CD4-positive, alpha-beta T cell treated with Interleukin-15 for 4 hours (primary cell): Measurements from ENCODE around the gene SLIT2.

Source experiments
- DNase-seq: peaks from one replicate; pipeline ENCODE4 v3.0.0-alpha.2; 2020; ENCODE audit warnings: low spot score

Gene SLIT2

DNA sequence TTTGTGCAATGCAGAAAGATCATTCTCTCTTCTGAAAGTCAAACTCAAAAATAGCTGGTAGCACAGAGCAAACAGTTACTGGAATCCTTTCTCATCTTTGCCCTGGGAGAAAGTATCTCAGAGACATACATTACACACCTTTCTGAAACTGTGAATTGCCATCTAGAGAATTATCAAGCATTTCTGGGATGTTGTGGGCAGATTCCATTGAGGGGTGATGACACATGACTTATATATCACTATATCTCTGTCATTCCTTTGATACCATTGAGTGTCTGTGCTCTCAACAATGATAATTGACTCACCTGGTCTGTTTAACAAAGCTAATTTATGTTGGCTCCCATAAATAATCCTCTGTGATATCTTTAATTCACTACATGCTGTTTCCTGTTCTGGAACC, 13.0 kb downstream of the SLIT2 start:
- no peak for DNase-seq

DNA sequence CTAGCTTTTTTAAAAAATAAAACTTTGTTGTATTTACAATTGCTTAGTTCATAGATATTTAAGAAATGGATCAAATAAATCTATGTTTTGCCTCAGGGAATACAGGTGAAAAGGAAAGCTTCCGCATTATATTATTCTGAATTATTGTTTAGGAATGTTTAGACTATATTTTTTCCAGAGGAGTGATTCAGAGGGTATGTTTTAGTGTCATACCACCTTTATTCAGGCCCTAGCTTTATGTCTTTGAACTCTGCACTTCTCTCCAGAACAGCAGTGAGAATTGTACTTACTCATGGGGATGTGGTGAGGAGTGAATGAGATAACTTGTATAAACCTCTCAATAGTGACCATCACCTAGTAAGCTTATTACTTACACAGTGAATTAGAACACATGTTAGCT, 14.0 kb downstream of the SLIT2 start:
- no peak for DNase-seq

DNA sequence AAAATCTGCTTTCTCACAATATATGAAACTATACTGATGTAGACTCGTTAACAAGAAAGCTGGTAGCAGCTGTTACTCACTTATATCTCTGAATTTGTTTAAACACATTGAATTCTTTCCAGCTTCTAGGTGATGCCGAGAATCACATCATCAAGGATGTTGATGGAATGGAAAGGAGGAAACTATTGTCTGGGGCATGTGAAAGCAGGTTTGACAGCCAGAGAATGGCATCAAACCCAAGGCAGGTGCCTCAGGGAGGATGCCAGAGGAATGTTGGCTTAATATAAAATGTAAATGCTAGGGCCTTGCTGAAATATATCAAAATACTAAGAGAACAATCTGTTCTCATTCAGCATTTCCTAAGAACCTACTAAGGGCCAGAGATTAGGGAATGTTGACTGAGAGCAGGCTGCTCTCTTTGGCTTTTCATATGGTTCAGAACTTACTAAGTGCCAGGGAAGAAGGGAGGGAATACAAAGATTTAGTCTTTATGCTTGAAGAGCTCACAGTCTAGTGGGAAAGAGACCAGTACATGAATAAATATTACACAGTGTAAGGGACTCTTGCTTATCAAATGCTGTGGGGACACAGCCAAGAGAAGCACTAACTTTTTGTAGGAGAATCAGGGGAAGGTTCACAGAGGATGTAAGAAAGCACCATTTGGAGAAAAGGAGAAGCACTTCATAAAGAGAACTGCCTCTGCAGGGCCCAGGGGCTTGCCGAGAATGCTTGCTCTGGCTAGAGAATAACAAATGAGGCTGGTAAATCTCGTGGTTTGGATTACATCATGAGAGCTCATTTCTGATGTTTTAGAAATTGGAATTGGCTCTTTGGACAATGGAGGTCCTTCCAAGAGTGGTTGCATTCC, 14.7 kb downstream of the SLIT2 start:
- DNase-seq: no peak

DNA sequence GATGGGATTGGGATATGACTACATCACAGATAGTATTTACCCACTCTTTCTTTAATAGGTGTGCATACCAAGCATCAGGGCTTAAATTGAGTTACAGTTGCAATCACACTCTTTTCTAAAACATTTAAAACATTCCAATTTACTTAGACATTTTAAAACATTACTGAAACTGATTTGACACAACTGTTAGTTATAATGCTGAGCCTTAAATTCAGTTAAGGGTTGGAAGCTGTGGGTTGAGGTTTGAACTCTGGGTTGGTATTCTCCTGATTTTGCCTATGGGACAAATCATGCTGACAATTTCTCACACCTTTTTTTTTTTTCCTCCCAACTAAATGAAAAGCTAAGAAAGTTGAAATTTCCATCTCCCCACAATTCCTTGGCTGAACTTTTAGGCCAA, 16.3 kb downstream of the SLIT2 start:
- DNase-seq: no peak

DNA sequence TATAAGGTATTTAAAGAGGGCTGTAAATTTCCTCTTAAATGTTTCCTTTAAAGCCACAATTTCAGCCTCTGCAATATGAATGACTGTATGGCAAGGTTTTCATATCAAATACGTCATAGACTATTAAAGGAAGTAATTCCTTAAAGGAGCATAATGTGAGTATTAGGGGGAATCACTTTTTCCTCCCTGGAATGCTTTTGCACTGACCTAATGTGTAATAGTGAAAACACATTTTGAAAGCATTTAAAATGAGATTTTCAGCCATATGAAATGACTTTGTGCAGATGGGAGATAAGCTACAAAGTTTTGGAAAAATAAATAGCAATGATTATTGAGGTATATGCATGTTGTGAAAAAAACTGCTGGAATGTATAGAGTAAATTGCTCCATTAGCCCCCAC, 17.6 kb downstream of the SLIT2 start:
- no peak for DNase-seq

DNA sequence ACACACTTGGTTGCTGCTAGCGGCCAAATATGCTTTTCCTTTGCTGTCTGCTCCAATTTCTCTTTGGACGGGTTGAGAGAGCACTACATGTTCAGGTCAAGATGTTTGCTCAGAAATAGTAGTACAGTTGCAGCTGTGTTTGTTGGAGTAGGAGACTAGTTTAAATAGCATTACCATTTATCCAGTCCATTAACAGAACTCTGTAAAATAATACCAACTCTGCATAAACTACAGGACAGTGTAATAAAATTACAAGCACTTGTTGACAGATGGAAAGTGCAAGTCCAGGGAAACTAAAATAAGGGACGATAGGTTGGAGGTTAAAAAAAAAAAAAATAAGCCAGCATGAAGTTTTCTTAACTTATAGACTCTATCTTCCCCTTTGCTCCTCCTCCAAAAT, 20.2 kb downstream of the SLIT2 start:
- no peak for DNase-seq

DNA sequence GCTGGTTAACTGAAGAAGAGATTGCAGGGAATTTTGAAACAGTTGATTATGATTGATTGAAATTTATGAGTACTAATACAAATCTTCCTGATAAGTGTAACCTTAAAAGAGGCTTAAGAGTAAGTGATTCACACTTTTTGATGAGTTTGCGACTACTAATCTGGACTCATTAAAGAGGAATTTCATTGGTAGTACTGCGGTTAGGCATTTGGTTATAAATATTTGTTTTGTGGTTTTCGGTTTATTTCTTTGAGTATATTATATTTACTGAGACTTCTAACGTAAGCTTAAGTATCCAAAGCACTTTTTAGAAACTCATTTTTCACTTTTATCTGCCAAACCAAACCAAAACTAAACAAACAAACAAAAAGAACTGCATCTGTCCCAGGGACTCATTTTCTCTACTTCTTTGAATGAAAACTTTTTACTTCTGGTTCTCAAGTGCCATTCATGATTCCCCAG, 20.7 kb downstream of the SLIT2 start:
- DNase-seq: no peak

DNA sequence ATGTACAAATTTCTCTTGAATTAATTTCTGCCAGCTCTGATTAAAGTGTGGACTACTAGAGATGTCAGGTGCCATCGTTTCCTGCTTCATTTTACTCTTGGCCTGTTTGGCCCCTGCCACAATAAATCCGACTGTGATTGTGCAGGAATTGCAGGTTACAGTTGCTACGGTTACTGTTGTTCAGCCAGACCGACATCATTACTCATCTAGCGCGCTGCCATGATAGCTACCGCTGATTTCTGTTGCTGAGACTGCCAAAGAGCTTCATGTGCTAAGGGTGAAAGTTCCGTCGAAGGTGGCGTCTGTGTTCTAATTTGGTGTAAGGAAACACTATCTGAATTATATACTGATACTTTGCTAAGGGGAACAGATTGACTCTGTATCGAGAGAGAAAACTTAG, 22.1 kb downstream of the SLIT2 start:
- DNase-seq: no peak

DNA sequence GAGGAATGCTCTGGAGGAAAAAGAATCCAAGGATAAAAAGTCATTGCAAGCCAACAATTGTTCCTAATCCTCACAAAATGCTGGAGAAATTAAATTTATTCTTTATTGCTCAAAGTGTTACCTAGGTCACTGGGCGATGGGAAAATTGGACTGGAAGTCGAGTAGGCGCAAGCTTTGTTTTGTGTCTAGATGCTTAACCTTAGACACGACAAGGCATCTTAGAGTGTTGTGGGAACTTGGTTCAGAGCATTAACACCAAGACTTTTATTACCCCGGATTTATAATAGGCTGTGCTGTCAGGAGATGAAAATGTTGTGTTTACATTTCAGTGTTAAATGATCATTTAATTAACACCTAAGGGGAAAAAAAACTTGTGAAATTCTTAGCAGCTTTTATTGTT, 25.1 kb downstream of the SLIT2 start:
- DNase-seq: no peak

DNA sequence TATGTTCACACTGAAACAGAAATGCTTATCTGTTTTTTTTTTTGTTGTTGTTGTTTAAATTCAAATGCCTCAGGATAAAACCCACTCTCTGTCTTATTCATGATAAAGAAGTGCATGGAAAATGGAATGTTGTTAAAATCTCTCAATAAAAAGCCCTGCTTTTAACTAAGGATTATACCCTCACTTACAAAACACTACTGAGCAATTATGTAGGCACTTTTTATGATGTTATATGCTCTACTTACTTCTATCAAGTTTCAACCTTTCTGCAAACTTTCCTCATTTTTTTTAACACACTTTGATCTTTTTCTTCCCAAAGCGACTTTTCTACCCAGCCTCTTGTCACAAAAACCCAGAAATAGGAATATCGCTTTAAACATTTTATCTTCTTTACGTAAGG, 26.5 kb downstream of the SLIT2 start:
- DNase-seq: no peak

DNA sequence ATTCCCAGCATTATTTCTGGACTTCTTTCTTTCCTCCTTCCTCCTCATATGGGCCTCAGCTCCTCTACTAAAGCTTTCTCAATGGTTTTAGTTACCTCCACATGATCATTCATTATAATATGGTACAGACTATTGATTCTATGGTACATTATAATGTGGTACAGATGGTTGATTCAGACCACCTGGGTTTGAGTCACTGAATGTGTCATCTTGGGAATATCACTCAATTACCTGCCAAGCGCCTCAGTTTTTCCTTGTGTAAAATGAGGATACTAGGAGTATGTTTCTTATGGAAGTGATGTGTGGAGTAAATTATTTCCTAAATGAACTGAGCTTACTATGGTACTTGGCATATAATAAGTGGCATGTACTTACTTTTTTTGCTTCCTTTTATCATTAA, 27.7 kb downstream of the SLIT2 start:
- no peak for DNase-seq

DNA sequence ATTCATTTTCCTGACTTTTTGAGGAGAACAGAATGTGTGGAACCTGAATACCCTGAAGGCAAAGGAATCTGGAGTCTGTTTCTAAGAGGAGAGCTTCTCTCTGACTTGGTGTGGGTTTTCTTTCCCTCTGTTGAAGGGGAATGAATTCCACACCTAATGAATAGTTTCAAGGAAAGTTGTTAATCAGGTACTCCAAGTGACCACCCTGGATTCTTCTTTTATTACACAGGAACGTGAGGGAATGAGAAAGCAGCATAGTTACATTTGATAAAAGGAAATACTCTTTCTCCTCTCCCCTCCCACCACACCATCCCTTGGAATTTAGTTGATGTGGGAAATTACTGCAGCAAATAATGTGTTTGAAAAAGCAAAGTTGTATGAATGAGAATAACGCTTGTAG, 29.7 kb downstream of the SLIT2 start:
- DNase-seq: no peak

DNA sequence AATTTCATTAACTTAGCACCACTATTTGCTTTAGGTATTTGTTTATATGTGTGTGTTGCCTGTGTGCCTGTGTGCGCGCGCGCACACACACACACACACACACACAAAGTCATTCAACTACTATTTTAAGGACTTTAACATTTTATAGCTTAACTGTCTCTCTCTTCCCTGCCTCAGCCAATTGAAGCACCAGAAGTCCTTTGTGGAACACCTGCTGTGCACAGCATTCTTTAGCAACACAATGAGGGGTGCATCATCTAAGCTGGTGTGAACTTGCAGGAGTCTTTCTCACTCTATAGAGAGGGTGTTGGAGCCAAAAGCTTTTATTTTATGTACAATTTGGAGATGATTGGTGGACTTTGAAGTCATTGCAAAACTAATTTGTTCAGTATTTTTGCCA, 31.3 kb downstream of the SLIT2 start:
- DNase-seq: no peak

DNA sequence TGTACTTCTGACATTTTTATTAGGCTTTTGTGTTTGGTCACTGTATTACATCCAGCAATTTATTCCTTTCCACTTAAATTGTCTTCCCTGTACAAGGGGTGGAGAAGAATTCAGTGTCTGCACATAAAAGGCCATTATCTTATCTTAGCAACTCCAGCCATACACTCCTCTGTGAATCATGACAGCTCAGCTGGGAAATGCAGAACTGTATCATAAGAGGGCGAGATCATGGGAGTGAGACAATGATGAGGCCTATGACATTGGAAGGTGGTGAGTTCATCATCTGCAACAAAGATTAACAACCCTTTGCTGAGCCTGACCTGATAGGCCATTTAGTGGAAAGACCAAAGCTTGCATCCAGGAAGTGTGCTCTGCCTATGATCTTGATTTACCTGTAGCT, 33.3 kb downstream of the SLIT2 start:
- no peak for DNase-seq

DNA sequence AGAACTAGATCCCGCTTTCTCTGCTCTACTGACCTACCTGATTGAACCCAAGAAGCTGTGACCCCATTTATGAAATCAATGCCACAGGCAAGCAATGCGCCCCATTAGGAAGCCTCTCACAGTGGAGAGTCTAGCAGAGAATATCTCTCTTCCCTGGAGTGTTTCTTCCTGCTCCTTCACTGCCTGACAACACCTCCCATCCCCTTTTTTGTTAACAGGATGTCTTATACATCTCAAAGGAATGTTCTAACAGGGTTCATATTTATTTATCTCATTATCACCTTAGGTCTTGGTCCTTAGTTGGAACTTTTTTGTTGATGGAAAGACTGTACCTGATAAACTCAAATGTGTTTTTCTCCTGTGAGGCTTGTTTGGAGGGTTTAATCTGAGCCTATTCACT, 35.5 kb downstream of the SLIT2 start:
- no peak for DNase-seq

DNA sequence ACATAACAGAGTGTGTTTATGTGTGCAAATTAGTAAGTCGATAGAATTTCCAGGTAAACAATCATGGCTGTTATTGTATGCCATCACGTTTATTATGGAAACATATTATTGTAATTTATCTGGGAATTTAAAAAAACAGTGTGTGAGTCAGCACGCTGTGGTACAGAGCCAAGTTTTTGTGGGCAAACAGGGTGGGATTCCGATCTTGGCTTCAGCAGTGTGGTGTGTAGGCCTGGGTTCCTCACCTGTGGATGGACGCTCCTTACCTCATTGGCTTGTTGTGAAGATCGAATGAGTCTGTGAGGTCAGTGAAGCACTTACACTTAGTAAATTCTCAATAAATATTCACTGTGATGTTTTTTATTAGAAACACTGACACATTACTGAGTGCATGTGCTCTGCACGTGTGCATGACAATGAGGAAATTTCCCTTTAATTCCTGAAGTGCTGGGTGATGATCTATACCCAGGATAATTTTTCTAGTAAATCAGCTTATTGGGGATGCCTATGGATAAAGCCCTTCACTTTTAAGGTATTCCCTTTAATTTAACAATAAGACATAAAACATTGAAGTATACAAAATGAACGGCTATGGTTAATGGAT, 36.4 kb downstream of the SLIT2 start:
- no peak for DNase-seq

DNA sequence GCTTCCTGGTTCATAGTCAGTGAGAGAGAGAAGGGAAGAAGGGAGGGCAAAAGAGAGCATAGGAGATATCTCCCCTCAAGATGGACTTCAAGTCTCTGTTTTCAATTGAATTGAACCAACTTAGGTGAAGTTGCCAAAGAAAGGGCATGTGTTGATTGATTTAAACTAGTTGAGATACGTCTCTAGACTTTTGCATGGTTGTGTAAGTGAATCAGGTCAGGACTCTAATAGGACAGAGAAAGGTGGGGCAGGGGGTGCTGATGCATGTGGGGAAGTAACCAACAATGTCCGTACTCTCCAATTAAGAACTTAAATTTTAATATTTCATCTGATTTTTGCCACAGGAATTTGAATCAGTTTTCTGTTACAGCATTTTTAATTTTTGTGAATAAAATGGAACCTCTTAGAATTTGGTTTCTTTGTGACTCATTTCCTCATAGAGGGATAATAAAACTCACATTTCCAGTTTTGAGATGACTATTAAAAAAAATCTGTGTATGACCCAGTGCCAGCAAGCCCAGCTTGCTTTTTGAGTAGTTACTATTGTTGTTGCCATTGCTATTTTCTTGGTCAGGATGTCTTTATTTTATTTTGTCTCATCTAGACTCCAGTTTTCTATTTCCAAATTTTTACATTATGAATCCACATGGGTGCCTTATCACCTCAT, 37.3 kb downstream of the SLIT2 start:
- DNase-seq: no peak

DNA sequence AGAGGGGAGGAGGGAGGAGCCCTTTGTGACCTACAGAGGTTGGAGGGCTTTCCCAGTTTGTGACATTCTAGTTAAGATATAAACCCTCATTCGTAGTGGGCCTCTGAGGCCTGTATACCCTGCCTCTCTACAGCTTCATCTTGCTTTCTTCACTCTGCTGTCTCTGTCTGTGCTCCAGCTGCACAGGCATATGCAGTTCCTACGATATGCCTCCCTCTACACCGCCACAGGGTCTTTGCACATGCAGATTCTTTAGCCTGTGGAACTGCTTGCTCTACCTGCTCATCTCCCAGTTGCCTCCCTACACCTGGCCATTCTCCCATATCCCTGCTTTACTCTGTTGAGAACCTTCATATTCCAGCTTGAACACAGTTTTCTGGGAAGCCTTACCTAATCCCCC, 38.1 kb downstream of the SLIT2 start:
- no peak for DNase-seq

DNA sequence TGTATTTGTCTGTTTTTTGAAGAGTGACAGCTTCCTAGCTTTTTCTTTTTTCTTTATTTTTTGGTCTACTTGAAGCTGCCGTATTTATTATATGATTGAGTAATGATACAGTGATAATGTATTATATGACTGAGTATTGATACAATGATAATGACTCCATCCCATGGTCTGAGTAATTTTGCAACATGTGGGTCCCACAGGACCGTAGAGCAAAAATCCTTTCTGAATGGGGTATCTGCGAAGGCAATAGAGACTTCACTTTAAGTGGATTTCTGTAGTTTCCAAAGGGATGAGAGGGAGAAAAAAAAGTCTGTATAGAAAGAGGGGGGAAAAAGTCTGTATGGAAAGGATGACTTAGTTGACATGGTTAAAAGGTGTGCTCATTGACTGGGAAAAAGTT, 41.0 kb downstream of the SLIT2 start:
- DNase-seq: no peak

DNA sequence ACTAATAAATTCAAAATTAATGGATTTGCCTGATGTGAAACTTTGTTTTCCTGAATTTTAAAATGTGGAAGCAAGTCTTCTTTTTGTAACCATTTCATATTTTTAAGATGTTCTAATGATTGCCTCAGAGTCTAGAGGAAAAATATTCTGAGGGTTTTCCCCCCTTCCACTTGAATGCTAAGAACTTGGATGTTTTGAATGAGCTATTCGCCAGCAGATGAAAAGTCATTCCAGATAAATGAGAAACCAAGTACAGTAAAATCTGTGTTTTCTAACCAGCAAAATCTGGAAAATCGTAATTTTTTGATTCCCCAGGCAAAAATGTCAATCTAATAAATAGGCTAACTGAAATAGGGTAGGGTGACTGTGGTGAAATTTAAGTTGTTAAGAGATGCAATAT, 45.6 kb downstream of the SLIT2 start:
- no peak for DNase-seq

DNA sequence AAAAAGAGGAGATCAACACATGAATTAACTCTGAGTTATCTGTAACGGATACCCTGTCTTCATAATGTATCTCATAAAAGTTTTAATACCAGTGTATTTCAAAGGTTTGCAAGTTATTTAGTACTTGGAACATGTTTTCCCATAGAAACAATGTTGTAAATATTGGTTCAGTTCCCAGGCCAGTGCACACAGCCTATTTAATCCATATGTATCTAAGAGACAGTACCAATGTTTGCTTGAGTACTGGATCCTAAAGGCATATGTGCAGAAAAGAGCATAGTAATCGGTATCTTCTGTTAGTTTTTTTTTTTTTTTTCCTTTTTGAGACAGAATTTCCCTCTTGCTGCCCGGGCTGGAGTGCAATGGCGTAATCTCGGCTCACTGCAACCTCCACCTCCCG, 46.1 kb downstream of the SLIT2 start:
- no peak for DNase-seq

DNA sequence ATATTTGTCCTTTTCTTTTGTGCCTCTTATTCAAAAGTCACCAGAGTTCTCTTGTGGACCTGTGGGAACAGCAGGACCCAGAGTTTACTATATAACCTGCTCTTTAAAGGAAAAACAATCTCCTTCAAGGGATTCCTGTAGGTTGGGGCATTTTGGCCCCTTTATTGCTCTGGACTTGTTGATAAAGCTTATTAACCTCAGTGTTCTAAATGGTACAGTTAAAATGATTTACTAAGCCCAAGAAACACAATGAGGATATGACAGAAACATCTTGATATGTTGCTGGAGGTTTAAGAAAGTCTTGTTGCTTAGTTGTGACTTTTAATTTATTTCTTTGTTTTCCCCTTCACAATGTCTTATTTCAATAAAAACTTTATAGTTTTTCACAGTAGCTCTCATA, 46.8 kb downstream of the SLIT2 start:
- DNase-seq: no peak

DNA sequence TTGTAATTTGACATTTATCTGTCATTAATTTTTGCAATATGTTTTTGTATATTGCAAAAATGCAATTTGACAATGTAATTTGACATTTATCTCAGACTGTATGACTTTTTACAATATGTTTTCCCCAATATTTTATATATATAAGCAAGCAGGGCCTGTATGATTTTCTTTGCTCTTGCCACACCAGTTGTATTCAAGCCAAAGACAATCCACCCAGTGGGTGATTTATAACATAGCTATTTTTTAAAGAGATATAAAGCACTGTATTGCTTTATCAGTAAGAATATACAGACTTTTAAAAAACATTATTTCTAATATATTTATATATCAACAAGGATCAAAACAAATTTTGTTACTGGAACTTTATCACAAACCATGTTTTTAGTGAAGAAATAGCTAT, 47.3 kb downstream of the SLIT2 start:
- no peak for DNase-seq
